RKO (cell line): ENCODE results near the gene LRRFIP1.
"Not testable (repeated sequence)": the region's sequence is repeated elsewhere in the genome, so short reads cannot be mapped to it uniquely, and the experiment has no call there.

Experiments
- DNase-seq: peaks from one replicate; pipeline ENCODE4 v3.0.0-alpha.2; 2016; ENCODE audit warnings: low spot score

Gene LRRFIP1

DNA sequence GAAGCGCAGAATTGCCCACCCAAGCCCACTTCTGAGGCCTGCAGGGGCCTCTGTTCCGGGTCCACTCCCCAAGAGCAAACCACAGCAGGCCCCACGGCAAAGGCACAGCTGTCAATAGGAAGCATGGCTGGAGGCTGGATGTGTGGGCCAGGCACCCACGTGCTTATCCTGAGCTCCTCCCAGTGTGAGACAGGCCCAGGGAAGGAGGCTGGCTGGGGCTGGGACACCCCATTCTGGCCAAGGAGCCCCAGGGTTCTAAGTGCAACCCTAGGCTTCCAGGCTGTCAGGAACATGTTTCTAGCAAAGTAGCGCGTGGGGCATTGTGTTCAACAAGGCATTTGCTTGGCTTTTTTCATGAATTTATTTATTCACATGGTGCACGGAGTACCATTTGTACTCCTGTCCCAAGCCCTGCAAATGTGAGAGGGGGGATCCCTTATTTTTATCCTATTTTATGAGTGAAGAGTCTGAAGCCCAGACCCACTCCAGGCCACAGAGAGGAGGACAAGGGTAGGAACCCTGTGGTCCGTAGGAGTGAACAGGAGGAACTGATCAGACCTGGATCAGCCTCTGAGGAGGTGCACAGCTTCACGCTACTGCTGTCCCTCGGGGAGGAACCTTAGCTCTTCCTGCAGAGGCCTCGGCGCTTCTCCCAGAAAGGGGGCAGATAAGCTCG lies 30.7 kb upstream of the LRRFIP1 start:
- no peak for DNase-seq

DNA sequence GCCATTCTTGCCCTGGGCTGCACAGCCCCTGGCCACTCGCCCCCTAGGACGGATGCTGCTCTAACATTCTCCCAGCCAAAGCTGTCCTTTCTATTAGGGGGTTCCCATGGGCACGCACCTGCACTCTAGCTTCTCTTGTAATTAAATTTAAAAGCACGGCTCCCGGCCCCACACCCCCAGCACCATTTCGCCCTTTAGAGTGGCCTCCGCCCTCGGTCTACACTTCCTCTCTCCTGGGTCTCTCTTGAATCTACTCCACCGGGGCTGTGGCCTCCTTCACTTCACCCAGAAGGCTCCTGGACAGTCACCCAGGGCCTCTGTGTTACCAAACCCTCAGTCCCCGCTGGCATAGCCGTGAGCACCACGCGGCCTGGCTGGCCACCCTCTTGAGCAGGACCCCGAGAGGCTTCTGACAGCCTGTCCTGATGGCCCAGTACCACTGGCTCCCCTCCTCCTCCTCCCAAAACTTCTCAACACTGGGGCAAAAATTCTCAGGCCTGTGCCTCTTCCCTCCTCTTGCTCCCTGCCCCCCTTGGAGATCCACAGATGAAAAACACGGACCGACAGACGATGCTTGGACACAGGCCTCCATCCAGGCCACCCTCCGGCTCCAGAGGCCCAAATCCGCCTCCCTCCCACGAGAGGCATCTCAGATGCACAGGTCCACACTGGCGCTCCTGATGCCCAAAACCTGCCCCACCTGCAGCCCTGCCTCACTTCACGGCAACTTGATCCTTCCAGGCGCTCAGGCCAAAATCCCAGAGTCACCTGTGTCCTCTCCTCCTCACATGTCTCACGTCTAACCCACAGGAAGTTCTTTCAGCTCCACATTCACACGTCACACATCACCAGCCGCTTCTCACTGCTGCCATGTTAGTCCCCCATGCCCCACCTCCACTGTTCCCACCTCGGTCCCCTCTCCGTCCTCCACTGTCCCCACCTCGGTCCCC lies 29.9 kb upstream of the LRRFIP1 start:
- no peak for DNase-seq

DNA sequence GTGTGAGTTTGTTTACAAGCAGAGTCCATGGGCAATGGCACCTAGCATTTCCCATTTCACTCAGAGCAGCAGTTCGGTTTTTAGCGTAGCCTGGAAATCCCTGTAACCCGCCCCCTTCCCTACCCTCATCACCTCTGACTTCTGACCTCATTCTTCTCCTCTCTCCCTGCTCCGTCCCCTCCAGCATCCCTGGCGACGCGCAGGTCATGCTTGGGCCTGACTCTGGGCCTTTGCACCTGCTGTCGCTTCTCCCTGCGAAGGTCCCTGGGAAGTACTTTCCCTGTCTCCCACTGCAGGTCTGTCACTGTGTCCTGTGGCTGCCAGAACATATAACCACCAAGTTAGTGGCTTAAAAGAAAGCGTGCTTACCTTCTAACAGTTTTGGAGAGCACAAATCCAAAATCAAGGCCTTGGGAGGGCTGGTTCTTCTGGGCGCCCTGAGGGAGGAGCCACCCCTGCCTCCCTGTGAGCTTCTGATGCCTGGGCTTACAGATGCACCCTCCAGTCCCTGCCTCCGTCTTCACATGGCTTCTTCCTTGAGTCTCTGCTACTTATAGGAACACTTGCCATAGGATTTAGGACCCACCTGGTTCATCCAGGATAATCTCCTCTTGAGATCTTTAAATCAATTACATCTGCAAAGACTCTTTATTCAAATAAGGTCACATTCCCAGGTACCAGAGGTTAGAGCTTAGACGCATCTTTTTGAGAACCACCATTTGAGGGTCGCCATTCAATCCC lies 28.7 kb upstream of the LRRFIP1 start:
- no peak for DNase-seq

DNA sequence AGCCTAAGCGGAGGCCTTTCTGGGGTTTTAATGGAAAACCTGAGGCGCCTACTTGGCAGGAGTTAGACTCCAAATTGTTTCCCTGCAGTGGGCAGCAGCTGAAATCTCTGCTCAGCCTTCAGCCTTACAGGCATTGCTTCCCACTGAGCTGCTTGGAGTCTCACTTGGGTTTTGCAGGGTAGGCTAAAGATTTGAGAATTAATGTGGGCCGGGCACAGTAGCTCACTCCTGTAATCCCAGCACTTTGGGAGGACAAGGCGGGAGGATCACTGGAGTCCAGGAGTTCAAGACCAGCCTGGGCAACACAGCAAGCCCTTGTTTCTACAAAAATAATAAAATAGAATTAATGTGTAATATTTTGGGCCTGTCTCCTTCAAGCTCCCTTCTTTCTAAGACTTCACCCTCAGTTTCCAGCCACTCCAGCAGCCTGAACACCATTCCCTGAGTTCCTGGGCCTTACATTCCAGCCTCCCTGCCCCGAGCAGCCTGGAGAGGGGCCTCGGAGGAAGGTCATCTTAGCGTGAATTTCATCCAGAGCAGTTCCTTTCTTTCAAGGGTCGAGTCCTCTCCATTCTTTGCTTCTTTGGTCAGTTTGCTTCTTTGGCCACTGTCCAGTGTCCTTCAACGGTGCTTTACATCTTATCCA lies 27.8 kb upstream of the LRRFIP1 start:
- no peak for DNase-seq

DNA sequence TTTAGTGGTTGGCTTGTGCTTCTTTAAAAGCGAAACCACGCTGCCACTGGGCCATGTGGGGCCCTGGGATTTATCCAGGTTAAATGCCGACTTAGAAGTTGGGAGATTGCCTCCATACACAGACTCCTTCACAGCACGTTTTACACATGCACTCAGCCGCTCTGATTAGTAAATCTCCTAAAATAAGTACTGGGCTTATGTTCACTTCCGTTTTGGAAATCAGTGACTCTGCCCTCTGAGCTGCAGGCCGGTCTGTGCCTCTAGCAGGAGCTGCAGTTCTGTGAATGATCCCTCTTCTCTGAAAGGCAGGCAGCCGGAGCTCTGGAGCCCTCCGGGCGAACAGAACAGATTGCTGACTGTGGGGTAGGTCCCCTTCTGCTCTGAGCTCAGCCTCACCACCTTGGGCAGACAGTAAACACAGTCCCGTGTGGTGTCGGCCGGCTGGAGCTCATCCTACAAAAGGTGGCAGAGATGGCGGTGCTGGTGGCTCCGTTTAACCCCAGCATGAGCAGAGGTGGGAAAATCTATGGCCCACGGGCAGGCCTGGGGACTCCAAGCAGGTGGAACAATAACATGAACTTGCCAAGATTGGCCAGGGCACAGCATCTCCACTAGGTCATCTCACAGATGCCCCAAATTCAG lies 27.1 kb upstream of the LRRFIP1 start:
- DNase-seq = no peak

DNA sequence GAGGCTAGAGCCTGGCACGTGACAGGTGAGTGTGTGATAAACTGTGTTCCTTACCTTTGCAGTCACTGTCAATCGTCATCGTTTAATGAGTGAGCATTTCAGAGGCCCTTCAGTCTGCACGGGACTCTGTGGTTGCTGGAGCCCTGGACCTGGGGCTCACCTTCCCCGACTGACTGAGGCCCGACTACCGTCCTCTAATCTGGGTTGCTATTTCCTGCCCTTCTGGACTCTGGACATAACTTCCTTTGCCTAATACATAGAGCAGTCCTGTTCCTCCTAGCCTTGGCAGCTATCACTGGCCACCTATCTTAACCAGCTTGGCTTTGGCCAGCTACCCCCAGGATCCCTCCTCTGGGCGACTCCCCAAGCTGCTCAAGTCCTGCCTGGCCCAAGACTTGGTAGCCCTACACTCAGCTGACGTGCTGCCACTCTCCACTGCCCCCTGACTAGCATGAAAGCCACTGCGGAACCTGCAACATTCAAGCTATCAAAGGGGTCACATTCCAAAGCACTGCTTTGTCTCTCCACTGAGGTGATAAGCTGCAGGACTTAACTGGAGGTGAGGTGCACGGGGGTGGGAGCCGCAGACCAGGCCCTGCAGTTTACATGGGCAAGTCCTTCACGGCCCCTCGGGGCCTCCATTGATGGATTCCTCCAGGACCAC lies 25.8 kb upstream of the LRRFIP1 start:
- no peak for DNase-seq

DNA sequence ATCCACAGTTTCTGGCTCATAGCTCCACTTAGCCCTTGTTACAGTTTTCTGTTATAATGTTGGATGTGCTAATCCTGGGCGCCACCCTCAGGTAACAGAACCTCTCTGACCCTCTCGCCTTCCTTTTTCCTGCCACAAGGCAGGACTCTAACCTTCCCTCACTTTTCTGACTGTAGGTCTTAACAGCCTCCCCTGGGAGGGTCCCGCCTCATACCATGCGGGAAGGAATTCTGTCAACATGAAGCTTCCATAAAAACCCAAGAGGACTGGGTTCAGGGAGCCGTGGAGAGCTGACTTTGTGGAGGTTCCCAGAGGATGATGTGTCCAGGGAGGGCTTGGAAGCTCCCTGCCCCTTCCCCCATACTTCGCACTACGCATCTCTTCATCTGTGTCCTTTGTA lies 25.0 kb upstream of the LRRFIP1 start:
- no peak for DNase-seq

DNA sequence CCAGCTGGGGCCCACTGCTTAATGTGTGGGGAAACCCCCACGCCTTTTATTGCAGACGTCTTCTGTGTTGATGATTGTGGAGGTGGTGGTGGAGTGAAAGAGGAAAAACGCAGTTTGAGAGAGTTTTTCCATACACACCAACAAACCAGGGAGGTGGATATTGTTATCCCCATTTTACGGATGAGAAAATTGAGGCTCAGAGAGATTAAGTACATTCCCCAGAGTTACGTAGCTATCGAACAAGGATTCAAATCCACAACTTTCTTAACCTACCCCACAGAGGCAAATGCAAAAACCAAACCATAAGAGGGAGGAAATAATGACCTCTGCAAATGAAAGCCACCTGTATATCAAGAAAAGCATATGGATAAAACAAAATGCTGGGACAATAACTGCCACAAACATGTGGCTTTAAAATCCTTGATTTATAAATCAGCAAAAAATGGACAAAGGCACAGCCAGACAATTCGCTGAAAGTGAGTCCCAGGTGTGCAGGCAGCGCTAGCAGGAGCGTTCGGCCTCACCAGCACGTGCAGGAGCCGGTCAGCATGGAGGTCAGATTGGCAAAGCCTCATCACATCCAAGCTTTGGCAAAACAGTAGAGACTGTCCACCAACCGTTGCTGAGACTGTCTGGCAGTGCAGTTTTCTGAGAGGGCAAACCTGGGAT lies 24.2 kb upstream of the LRRFIP1 start:
- no peak for DNase-seq

DNA sequence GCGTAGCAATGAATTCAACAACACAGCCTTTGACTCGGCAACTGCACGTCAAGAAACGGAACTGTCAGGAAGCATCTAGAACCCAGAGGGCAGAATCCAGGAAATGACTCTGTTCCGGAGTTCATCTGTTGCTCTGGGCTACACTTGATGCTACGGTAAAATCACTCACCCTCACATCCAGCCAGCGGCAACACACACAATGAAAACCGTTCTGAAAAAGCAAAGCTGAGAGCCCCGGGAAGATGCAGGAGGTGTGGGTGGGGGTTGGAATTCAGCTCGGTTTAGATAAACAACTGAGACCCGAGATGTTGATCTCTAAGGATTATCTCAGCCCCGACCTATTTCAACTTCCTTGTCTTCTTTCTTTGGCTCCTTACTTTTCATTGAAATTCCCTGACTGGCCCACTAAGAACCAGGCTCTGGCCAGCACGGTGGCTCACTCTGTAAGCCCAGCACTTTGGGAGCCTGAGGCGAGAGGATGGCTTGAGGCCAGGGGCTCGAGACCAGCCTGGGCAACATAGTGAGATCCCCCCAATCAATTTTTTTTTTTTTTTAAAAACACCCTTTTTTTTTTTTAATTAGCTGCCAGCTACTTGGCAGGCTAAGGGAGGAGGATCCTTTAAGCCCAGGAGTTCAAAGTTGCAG lies 23.5 kb upstream of the LRRFIP1 start:
- no peak for DNase-seq

DNA sequence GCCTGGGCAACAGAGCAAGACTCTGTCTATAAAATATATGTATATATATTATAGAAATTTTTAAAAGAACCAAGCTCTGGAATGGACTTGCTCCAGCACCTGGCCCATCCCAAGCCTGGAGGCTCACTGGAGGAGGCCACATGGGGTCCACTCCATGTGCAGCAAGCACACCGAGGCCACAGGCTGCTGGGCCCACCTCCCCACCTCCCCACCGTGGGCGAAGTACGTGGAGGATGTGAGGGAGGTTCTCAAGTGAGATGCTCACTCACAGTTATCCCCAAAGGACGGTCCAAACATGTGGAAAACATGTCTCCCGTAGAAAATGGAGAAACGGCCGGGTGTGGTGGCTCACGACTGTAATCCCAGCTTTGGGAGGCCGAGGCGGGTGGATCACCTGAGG lies 23.0 kb upstream of the LRRFIP1 start:
- DNase-seq = no peak

DNA sequence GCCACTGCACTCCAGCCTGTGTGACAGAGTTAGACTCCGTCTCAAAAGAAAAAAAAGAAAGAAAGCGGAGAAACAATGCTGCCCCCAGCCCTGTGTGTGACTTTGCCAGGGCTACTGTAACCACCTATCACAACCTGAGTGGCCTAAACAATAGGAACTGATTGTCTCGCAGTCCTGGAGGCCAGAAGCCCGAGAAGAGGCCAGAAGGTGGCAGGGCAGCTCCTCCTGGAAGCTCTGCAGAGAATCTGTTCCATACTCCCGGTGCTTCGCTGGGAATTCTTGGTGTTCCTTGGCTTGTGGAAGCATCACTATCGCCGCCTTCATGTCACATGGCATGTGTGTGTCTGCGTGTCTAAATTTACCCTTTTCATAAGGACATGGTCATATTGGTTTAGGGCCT lies 22.4 kb upstream of the LRRFIP1 start:
- no peak for DNase-seq

DNA sequence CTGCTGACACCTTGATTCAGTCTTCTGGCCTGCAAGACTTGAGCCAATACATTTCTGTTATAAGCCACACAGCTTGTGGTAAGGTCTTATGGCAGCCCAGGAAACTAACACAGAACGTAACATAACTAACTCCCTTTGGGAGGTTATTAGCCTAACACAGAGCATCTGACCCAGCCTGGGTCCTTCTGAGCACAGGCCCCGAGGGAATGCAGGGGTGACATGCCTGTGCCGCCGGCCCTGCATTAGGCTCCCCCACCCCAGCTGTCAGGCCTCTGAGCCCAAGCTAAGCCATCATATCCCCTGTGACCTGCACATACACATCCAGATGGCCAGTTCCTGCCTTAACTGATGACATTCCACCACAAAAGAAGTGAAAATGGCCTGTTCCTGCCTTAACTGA lies 20.9 kb upstream of the LRRFIP1 start:
- DNase-seq = not testable (repeated sequence)

DNA sequence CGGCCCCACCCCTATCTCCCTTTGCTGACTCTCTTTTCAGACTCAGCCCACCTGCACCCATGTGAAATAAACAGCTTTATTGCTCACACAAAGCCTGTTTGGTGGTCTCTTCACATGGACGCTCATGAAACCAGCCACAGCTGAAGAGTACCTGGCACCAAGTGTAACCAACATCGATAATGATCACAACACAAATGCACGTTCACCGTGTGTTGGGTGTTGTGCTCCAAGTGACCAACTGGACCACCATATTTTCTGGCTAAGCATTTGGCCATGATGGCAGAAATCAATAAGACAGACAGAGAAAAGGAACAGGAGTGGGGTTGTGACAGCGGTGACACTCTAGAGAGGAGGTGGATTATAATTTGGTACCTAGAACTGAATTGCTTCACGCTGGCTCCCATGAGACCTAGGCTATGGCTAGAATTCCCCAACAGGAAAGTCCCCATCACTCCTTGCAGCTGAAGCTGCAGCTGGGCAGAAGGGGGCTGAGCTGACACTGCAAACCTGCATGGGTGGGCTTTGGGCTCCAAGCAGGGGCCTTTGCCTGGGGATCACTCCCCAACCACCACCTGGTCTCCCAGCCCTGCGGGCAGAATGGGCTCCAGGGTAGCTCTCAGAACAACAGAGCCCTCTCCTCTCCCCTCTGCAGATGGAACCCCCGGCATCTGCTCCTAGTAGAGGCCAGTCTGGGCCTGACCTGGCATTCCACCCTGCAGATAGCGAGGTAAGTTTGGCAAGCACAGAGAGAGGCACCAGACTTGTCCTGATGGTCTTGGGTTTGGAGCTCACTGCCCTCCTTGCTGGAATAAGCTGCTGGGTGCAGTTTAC lies 14.6 kb upstream of the LRRFIP1 start:
- no peak for DNase-seq

DNA sequence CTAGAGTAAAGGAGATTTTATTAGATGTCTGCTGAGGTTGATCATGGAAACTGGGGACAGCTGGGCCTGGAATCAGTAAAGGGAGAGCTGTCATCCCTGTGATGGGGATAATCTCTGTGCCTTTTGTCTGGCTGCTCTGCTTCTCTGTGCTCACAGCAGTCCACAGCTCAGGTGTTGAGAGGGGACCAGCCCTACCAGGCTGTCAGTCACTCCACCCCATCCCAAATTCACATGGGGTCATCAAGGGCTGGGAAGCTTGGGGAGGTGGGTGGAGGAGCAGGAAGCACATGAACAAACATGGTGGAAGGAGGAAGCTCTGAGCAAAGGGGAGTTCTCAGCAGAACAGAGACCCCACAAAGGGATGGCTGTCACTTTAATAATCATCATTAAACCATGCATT lies 13.7 kb upstream of the LRRFIP1 start:
- no peak for DNase-seq

DNA sequence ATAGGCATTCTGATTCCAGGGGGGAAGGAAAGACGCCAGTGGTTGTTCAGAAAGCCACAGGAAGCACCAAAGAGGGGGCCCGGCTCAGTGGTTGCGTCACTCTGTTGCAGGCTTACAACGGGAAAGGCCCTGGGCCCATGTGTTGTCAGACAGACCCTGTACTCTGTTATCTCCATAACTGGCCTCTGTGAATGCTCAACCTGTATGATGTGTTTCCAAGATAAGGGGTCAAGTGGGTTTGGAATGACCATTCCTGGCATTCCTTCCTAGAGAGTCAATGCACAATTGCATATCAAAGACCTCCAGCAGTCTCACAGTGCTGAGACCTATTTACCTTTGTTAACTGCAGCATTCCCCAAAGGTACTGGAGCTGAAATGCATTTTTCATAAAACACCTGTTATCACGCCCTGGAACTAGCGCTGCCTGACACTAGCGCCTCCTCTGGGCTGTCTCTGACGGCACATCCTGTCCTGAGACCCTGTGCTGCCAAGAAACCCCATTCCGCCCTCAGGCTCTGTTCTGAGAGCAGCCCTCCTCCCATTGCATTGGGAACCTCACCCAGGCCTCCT lies 13.2 kb upstream of the LRRFIP1 start:
- DNase-seq = no peak

DNA sequence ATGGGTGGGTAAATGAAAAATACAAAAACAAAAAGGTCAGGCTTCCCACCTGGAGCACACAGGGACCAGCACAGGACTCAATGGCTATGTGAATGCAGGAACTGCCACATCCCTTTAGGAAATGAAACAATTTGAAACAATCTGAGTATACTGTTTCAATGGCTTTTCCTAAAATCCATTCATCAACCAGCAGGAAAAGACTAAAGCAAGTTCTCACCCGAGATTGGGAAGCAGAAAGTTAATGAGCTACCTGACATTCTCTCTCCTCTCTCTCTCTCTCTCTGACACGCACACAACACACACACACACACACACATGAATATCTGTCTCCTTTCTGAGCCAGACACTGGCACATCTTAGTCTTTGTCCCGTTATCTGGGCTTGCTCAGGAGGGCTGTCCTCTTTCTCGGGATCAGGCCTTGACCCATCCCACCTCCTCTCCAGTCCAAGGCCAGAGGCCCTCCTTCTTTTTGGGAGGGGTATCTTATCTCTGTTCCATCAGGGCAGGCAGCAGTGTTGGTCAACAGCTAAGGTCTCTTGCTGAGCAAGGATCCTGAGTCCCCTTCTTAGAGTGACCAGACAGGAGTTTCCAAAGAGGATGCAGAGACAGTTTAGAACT lies 11.6 kb upstream of the LRRFIP1 start:
- DNase-seq = no peak

DNA sequence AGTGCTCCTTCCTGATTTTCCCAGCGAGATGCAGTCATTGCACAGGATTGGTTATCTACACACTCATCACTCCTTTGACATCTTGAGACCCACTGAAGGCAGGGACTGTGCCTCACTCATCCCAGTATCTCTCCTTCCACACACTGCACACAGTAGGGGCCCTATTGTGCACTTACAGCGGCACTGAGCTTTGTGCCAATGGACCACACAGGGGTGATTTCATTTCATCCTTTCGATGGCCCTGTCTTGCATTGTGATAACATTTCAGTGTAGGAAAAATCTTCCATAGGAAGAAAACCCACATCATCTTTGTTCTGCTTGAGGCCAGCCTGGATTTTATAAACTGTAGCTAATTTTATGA lies 11.0 kb upstream of the LRRFIP1 start:
- DNase-seq = no peak
